Measurements from ENCODE around the gene CMC1. TPM values are rescaled to one million over a fixed set of nuclear protein-coding genes. Genes with fewer than 3 reads are reported as not detected.

The CMC1 gene
- total RNA-seq, 1 donor from 2014 or later = 16.9 TPM

DNA sequence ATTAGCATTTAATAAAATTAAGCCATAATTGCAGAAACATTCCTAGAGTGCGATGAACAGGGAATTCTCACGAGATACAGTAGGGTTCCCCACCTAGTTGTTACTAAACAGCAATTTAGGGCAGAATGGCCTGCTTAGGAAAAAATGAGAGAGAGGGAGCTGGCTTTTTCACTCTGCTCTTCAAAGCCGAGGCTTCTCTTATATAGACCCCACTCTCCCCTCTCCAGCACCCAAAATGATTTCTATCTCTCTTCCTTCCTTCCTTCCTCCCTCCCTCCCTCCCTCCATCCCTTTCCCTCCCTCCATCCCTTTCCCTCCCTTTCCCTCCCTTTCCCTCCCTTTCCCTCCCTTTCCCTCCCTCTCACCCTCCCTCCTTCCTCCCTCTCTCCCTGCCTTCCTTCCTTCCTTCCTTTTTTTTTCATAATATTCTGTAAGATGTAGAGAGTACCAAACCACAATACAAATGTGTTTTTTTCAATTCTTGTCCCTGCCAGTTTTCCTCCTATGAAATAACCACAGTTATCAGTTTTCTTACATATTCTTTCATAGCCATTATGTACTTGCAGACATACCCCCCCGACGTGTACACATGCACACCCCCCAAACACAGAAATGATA is 59.0 kb downstream of the CMC1 start:
- no peak for DNase-seq (ENCODE audit: low spot score)

DNA sequence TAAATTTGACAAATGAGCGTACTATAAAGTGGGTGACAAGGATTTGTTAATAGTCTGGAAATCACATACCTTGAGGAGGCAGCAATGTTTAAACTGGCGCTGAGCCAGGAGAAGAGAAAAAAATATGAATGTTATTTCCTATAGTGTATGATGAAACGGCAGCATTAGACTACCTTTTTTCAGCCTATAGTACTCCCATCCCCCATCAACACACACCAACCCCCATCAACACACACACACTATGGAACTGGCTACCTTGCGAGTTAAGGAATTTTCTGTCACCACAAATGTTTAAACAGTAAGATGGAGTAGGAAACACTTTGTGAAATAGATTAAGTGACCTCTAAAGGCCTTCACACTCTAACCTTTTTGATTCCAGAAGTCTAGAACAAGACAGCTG is 60.3 kb downstream of the CMC1 start:
- no peak for DNase-seq (ENCODE audit: low spot score)

DNA sequence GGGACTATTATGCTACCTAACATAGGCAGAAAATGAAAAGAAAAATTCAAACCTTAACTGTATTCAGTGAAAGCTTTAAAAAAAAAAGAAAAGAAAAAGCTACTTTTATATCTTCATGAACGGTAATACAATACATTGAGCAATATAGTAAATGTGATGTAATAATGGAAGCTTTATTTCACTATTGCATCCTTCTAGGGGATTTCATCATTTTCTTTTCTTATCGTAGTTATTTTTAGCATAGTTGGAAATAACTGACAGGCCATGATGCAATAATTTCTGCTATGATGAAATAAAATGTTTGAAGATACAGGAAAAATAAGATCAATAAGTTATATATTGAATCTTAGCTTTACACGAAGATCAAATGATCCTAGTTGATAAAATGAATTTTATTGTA is 66.8 kb downstream of the CMC1 start:
- no peak for DNase-seq (ENCODE audit: low spot score)

DNA sequence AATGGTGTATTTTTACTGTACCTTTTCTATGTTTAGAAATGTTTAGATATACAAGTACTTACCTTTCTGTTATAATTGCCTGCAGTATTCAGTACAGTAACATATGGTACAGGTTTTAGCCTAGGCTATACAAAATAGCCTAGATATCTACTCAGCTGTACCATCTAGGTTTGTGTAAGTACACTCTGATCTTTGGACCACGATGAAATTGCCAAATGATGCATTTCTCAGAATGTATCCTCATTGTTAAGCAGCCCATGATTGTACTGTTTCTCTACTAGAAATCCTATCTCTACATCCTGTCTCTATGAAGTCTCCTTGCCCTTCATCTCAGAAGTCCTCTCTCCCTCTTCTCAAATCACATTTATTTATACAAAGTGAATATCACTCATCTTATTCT is 74.3 kb downstream of the CMC1 start:
- DNase-seq (ENCODE audit: low spot score) = no peak

DNA sequence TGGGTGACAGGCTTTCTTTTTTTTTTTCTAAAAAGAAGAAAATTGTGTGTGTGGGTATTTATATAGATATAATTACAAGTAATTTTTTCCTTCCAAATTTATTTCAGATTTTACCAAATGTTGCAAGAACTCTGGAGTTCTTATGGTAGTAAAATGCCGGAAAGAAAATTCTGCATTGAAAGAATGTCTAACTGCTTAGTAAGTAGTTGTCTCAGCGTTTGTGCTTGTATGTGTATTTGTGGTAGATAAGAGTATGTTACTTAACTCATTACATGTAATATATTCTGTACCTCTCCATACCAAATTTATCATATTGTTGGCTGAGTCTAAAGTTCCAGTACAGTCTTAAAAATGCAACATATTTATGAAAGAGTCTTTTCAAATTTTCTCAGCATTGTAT is 74.8 kb downstream of the CMC1 start:
- DNase-seq (ENCODE audit: low spot score) = no peak

DNA sequence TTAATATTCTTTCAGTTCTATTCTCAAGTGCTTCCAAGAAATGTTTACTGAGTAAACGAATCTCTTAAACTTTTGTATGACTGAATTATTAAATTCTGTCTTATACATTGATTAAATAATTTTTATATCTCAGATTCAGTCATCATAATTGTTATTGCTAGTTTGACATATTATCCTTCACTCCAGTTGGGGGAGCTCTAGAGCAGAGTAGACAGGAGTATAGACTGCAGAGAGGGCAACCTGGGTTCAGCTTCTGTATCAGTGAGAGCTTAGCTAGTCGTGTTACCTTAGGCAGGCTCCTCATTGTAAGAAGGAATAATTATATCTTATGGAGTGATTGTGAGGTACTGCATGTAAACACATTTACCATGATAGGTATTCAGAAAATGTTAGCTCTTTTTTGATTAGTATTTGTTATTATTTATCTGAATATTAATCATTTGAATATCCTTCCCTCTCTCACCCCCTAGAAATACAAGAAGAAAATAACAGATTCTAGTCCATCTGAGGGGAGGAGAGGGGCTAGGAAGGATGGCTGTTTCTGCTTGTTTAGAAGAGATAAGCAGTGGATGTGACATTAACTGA is 76.1 kb downstream of the CMC1 start:
- no peak for DNase-seq (ENCODE audit: low spot score)

DNA sequence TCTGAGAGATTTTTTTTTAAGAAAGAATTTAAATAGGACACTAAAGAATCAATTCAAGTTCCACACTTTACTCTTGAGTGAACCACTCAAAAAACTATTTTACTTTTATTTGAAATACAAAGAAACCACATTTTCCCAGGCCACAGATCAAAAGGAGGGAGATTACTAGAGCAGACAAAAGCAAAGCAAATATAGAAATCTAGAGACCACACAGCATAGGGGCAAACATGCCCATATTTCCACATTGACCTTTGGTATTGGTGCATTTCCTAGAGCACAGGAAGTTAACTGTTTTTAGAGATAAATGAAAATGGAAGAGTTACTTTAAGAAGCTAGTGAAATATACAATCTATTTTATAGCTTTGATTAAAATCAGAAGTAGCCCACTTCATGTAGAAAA is 79.6 kb downstream of the CMC1 start:
- no peak for DNase-seq (ENCODE audit: low spot score)

DNA sequence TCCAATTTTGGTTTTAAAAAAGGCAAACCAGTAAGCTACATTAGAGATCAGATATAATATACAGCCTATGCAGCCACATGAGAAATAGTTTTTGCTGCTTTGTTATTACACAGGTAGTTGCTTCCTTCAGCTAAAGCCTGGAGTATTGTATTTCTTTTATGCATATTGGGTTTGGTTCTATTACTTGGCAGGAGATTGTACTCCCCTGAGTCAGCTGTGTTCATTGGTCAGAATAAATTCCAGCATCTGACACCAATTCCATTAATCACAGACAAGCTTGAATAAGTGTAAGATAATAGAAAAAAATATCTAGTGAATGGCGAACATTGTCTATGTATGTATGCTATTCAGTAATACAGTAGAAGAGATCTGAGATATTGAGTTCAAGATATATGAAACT is 81.0 kb downstream of the CMC1 start:
- DNase-seq (ENCODE audit: low spot score) = no peak

DNA sequence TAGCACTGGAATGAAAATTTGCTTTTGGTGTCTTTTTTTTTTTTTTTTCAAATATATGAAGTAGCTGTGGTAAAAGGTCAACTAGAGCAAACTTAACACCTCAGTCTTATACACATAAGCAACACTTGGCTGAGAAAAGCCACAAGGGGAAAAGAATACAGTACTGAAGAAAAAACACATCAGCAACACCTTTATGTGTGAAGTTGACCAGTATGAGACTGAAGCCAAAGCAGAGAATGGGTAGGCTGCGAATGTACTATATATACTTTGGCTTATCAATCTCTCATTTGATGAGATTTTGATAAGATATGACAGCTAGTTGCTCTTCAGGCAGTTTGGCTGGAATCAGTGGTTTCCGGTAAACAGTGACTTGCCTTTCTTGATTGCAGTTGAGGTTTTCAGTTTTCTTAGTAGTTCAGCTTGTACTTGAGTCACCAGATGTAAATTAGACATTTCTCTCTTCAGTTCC is 85.1 kb downstream of the CMC1 start:
- DNase-seq (ENCODE audit: low spot score) = no peak

DNA sequence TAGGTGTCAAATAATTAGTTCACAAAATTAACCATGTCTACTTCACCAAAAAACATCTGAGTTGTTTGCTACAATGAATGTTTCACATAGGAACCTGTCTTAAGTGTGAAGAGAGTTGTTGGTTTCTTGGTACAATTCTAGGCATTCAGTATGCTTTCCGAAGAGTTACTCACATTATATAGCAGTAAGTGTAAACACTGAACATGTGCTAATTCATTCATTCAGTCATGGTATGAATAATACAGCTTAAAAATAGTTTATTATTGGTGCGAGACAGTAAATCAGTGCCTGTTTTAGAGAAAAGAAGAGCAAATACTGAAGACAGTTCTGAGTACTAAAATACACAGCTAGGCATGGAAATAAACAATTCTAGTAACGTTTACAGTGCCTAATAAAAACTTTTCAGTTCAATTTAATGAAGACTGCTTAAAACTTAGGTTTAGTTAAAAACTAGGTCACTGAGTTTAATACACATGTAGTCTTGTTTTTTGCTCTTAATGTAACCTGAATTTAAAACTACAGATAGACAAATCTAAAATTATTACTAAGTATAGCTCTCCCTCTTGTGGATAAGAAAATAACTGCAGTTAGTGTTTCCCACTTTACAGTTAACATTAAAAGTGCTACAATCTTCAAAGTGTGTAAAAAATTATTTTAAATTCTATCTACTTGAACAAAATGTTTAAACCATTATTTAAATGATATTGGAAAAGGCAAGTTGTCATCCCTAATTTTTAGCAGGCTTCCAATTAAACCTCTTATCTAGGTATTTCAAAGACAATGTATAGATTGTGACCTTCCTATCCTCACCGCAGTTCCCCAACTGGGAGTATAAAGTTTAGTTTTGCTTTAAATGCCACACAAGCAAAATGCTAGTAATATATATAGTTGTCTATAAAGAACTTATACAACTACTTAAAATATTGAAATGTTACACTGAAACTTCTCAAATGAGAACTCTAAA is 87.1 kb downstream of the CMC1 start:
- DNase-seq (ENCODE audit: low spot score) = no peak

DNA sequence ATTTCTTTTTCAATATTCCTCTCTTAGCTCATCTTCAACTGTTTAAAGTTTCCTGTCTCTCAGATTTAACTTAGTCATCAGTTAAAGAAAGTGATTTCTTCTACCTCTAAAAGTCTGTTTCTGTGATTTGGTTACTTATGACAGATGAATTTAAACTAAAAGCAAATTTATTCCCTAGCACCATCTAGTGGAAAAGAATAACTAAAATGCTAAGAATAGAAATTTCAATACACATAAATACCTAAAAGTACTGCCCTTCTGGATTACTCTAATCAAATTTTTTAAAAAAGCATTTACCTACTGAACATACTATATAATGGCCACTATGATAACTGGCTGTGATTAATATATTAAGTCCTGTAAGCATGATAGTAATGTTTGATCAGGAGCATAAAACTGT is 93.1 kb downstream of the CMC1 start:
- no peak for DNase-seq (ENCODE audit: low spot score)

DNA sequence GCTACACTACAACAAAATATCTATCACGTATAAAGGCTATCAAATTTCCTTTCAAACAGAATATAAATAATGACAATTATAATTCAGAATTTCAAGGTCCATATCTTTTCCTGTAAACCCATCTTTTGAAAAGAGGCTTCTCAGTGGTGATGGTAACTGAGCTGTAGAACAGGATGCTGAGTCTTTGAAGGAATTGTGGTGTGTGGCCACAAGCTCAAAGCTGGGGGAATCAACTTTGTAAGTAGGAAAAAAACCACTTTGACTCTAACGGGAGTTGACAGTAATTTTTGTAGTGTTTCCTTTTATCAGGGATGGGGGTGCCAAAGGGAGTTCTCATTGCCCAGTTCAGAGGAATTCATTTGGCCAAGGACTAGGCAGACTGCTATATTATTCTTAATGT is 93.8 kb downstream of the CMC1 start:
- DNase-seq (ENCODE audit: low spot score) = no peak

DNA sequence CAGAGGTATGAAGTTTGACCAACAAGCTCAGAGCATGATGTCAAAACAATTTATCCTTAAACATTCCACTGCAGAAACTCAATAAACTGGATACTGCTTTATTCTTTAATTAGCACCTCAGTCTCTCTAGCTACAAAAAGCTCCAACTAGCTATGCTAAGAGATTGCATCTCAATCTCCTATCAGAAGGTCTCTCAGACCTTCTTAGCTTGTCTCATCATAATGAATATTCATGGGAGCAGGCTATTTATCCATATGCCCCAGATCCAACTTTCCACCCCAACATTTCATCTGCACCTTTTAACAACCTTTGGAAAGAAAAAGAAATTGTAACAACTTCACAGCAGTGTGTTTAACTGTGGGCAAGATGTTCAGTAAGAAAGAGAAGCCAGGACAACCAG is 95.8 kb downstream of the CMC1 start:
- no peak for DNase-seq (ENCODE audit: low spot score)

DNA sequence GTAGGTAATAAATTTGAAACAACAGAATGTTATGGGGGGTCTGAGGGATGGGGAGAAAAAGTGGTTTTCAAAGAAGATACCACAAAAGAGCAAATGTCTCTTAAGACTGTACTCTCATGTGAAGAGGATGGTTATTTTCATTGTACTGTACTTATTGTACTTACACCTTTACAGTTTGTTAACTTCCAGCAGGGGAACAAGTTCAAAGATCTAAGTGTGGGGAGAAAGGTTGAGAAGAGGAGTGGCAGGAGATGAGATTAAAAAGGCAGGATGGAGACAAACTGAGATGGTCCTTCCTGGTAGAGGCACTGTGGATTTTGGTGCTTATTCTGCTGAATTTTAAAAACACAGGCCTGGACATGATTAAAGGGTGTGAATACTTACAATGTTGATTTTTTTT is 101.7 kb downstream of the CMC1 start:
- DNase-seq (ENCODE audit: low spot score) = no peak

DNA sequence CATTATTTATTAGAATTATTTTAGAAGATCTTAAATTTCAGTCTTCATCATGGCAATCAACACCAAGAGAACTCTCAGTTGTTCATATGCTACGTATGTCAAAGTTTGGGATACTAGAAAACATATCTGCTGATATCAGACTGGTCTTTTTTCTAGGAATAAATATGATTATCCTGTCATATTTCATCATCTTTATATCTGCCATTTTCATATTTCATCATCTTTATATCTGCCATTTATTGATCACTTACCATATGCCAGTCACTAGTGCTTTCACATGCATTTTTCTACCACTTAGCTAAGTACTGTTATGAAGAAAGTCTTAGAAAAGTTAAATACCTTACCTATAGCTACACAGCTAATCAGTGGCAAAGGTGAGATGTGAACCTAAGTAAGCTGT is 104.3 kb downstream of the CMC1 start:
- no peak for DNase-seq (ENCODE audit: low spot score)

DNA sequence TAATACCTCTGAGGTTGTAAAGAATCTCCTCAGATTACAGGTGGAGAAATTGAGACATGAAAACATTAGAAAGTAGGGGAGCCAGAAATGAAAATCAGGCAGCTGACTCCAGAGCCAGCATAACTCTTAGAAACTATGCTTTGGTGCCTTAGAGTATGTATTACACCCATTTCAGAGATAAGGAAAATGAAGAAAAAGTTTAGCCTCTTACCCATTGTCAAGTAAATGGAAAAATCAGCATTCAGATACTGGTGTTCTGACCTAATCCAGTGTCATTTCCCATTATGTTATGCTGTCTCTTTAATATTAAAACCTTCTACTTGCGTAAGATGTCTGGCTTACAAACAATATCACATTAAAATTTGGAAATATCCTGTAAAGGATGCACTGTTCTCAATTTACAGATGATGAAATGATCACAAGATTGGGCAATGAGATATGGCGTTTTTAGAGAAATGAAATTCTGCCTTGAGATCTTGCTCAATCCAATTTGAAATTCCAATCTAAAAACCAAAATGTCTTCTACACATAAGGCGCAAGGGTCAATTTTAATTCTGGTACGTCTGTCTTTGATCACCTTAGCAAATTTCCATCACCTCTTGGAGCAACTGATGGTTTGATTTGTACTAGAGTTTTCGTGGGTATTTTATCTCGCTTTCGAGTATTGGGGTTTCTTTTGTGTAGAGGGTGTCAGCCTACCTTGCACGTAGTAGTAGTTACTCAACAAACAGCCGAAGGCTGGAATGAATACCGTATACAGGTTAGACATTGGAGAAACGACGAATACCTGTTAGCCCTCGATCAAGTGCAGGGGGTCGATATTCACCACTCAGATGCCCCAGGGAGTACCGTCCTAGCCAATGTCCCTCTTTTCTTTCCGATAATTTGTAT is 106.2 kb downstream of the CMC1 start:
- DNase-seq (ENCODE audit: low spot score) = no peak

DNA sequence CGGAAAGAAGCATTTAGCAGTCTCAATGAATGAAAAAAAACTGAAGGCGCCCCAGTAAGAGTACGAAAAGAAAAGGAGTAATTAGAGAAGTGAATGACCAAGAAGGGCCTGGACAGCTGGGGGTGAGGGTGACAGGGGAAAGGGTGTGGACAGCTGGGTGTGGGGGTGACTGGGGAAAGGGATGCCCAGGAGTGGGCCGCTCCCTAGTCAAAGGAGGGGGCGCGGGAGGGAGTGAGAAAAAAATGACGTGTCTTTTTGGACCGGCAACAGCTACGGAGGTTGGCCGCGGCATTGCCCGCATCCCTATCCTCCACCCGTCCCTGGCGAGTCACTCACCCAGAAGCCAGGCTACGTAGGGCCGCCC is 106.8 kb downstream of the CMC1 start:
- DNase-seq (ENCODE audit: low spot score) = no peak

DNA sequence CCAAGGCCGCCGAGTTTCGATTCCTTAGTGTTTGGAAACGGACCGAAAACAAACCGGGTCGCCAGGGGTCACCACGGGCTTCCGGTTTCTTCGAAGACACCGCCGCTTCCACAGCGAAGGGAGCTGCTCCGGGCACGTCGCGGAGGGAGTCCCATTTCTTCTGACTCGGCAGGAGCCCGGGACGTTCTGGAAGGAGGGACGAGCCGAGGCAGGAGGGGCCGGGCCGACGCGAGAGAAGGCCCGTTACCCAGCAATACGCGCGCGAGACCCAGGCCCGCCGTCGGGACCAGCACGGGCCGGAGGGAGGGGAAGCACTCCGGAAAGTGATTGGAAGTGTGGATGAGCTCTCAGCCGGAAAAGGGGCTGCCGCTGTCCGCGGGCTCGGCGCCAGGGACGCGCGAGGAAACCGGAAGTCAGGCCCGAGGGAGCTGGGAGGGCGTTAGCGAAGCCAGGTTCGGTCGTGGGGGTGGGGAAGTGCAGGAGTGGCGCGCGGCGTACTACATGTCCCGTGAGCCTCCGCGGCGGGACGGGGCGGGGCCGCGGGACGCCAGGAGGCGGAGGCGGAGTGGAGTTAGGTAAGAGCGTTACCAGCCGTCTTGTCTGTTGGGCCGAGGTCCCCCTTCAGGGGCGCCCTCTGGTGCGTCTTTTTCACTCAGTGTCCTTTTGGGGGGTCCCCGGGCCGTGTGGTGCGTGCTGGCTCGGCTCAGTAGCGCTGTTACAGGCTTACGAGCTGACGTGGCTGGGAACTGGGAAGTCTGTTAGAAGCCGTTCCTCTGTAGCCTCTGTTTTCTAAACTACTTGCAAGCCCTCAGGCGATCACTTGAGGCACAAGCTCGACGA is 107.4 kb downstream of the CMC1 start, which contains the start of the genes AZI2 and ZCWPW2:
Gene AZI2 (minus strand): TSS at position 196 of the 840 bp plus-strand sequence. CDS start 8,207 bp downstream, outside the sequence.
Gene ZCWPW2 (plus strand): TSS at position 93 of the 840 bp plus-strand sequence. CDS start 64,348 bp downstream, outside the sequence.
- DNase-seq (ENCODE audit: low spot score) = peak; percentile 97

DNA sequence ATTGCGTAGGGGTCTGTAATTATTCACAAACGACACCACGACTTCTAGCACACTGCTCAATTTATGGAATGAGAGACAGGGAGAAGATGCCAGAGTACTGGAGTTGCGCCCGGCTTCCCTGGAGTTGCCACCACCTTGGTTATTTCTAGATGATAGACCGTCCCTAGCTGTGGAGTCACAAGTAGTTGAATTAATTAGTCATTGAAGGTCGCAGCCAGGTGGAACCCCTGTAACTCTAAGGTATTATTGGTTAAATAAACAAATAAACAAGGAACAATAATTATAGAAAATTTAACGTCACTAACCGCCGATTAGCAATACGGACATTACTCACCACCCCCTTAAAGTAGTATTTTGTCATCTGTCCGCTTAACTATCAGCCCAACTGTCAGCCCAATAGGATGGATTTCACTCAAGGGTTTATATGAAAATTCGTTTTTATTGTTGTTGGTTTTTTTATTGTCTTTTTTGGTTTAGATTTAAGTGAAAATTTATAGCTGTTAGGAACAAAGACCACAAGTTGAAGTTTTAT is 108.1 kb downstream of the CMC1 start:
- DNase-seq (ENCODE audit: low spot score) = no peak
